IPS DF 4.7 (cell line): ENCODE measurements around the gene SNAI3.

Experiments
- DNase-seq: peaks from one replicate; pipeline ENCODE4 v3.0.0-alpha.2; 2013; ENCODE audit warnings: low spot score; ENCODE audit errors: extremely low read depth

The SNAI3 gene

GRCh38 chr16:88721815-88722755 lies 35.8 kb upstream of the SNAI3 start:
- no peak for DNase-seq

GRCh38 chr16:88721236-88721635 lies 34.9 kb upstream of the SNAI3 start:
- DNase-seq = no peak

GRCh38 chr16:88720396-88720970 lies 34.2 kb upstream of the SNAI3 start:
- DNase-seq = no peak

GRCh38 chr16:88719933-88720296 lies 33.6 kb upstream of the SNAI3 start:
- no peak for DNase-seq

GRCh38 chr16:88719267-88719932 lies 33.1 kb upstream of the SNAI3 start:
- DNase-seq = no peak

GRCh38 chr16:88718178-88718577 lies 31.9 kb upstream of the SNAI3 start:
- DNase-seq = no peak

- DNase-seq = no peak
Observed at GRCh38 chr16:88716601-88717001, 30.3 kb upstream of the SNAI3 start.

- DNase-seq = no peak
Observed at GRCh38 chr16:88716201-88716600, 29.9 kb upstream of the SNAI3 start.

- DNase-seq = no peak
Observed at GRCh38 chr16:88715312-88716190, 29.2 kb upstream of the SNAI3 start.

GRCh38 chr16:88714420-88715302 lies 28.4 kb upstream of the SNAI3 start:
- no peak for DNase-seq

GRCh38 chr16:88713568-88714419 lies 27.5 kb upstream of the SNAI3 start:
- no peak for DNase-seq

GRCh38 chr16:88713054-88713453 lies 26.7 kb upstream of the SNAI3 start:
- DNase-seq = no peak

- DNase-seq = no peak
Observed at GRCh38 chr16:88712362-88712979, 26.2 kb upstream of the SNAI3 start.

GRCh38 chr16:88711750-88712340 lies 25.5 kb upstream of the SNAI3 start:
- no peak for DNase-seq

- DNase-seq = no peak
Observed at GRCh38 chr16:88710556-88710955, 24.2 kb upstream of the SNAI3 start.

- no peak for DNase-seq
Observed at GRCh38 chr16:88706965-88707826, 20.9 kb upstream of the SNAI3 start.

GRCh38 chr16:88706229-88706964 lies 20.1 kb upstream of the SNAI3 start, which contains the start of the genes CTU2 and RNF166:
Gene CTU2, plus strand, starts transcription at chr16:88706503. Its CDS starts 28 bp downstream, at chr16:88706531.
Gene RNF166, minus strand, starts transcription at chr16:88706408. Its CDS starts 83 bp downstream, at chr16:88706325.
- DNase-seq = no peak
